ENCODE results near the gene LMNB1. TPM values are rescaled to one million over a fixed set of nuclear protein-coding genes. Genes with fewer than 3 reads are reported as not detected.
"Not testable (repeated sequence)": the region's sequence is repeated elsewhere in the genome, so short reads cannot be mapped to it uniquely, and the experiment has no call there.

Gene LMNB1, protein sequence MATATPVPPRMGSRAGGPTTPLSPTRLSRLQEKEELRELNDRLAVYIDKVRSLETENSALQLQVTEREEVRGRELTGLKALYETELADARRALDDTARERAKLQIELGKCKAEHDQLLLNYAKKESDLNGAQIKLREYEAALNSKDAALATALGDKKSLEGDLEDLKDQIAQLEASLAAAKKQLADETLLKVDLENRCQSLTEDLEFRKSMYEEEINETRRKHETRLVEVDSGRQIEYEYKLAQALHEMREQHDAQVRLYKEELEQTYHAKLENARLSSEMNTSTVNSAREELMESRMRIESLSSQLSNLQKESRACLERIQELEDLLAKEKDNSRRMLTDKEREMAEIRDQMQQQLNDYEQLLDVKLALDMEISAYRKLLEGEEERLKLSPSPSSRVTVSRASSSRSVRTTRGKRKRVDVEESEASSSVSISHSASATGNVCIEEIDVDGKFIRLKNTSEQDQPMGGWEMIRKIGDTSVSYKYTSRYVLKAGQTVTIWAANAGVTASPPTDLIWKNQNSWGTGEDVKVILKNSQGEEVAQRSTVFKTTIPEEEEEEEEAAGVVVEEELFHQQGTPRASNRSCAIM
- total RNA-seq, result 11.8 TPM
- long read RNA-seq, partial matches to known transcripts, result 0 of 1 reads
- long read RNA-seq, other reads (novel, unspliced or antisense), result 0 of 1 reads

- Histone ChIP-seq H3K27me3 (no peaks in the 10 kb centered on the region), H3K27ac (peak within 1 kb of the TSS; percentile 89), H3K36me3 (no peaks in the 10 kb centered on the region), H3K4me1 (peaks cover 18% of the 10 kb centered on the region), H3K4me3 (peak within 1 kb of the TSS; percentile 77), H3K9me3 (no peaks in the 10 kb centered on the region)
- DNase-seq (peak; percentile 98), ATAC-seq (peak; percentile 95)
- intact Hi-C loops (cut with DNase I), result no loop called here
- peak; percentile 21 for TF ChIP-seq CTCF (IDR thresholded peaks at IDR 0.05)
Measured at GRCh38 chr5:126776499-126777256, at the start of gene LMNB1. Gene LMNB1, plus strand, starts transcription at chr5:126777136. Its CDS starts 373 bp downstream, at chr5:126777509.

GRCh38 chr5:126732716-126733115, 44.2 kb upstream of the LMNB1 start:
- Histone ChIP-seq H3K9me3 (no peaks in the 10 kb centered on the region), H3K4me3 (no peak overlapping the region), H3K4me1 (no peaks in the 10 kb centered on the region), H3K36me3 (no peaks in the 10 kb centered on the region), H3K27ac (no peak overlapping the region), H3K27me3 (no peaks in the 10 kb centered on the region)
- DNase-seq (no peak), ATAC-seq (no peak)
- no peak for TF ChIP-seq CTCF (IDR thresholded peaks at IDR 0.05)
- intact Hi-C loops (cut with DNase I), result no loop called here

- DNase-seq, result not testable (repeated sequence)
Measured at GRCh38 chr5:126734573-126734972, 42.4 kb upstream of the LMNB1 start.

GRCh38 chr5:126736141-126736540, 40.8 kb upstream of the LMNB1 start:
- TF ChIP-seq CTCF (IDR thresholded peaks at IDR 0.05), result no peak
- Histone ChIP-seq H3K27ac (no peak overlapping the region), H3K4me1 (no peaks in the 10 kb centered on the region), H3K27me3 (no peaks in the 10 kb centered on the region), H3K9me3 (no peaks in the 10 kb centered on the region), H3K36me3 (no peaks in the 10 kb centered on the region), H3K4me3 (no peak overlapping the region)
- intact Hi-C loops (cut with DNase I), result no loop called here
- no peak for DNase-seq
- no peak for ATAC-seq

More at GRCh38 chr5:126734573-126734972, 42.4 kb upstream of the LMNB1 start:
- ATAC-seq; H3K27ac ChIP-seq; H3K27me3 ChIP-seq; H3K4me1 ChIP-seq; intact Hi-C loops (cut with DNase I); H3K9me3 ChIP-seq; H3K36me3 ChIP-seq; H3K4me3 ChIP-seq: not testable (repeated sequence)

DNA sequence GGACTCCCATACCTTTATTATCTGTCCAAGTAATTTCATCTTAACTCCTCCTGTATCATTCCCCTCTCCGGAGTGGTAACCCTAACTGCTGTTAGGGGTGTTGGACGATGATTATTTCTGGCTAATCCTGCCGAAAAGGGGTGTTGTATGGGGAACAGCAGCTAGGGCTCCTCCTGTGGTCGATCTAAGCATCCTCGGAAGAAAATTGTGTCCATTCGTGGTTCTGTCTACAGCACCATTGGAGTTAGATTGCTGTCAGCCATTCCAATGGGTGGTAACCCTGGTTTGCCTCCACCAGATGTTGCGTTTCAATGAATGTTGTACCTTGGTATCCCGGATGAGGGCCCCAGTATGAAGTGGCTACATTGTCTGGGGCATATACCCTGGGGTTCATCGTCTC, 35.6 kb upstream of the LMNB1 start:
- intact Hi-C loops (cut with DNase I), result no loop called here
- no peaks in the 10 kb centered on the region for H3K9me3 ChIP-seq
- ATAC-seq (no peak), DNase-seq (no peak)
- H3K27me3 ChIP-seq, result no peaks in the 10 kb centered on the region
- no peak overlapping the region for H3K27ac ChIP-seq
- no peak overlapping the region for H3K4me3 ChIP-seq
- H3K36me3 ChIP-seq, result no peaks in the 10 kb centered on the region
- TF ChIP-seq CTCF (IDR thresholded peaks at IDR 0.05), result no peak
- no peaks in the 10 kb centered on the region for H3K4me1 ChIP-seq

GRCh38 chr5:126742425-126742824, 34.5 kb upstream of the LMNB1 start:
- TF ChIP-seq CTCF (IDR thresholded peaks at IDR 0.05), result no peak
- no peak for DNase-seq
- intact Hi-C loops (cut with DNase I), result no loop called here

More at GRCh38 chr5:126742425-126742824, 34.5 kb upstream of the LMNB1 start:
- Histone ChIP-seq H3K4me3 (no peak overlapping the region), H3K4me1 (no peaks in the 10 kb centered on the region), H3K27ac (no peak overlapping the region), H3K9me3 (no peaks in the 10 kb centered on the region), H3K36me3 (no peaks in the 10 kb centered on the region), H3K27me3 (no peaks in the 10 kb centered on the region)
- ATAC-seq, result no peak
